Measurements from ENCODE around the gene RXRA.

- TF ChIP-seq USF2 (IDR thresholded peaks at IDR 0.05; ENCODE audit: borderline replicate concordance, low read depth, low read length) (no peak), POLR2AphosphoS5 (IDR thresholded peaks at IDR 0.05; ENCODE audit: low read depth, low read length) (no peak), CTCF (IDR thresholded peaks at IDR 0.05) (no peak), RAD21 (IDR thresholded peaks at IDR 0.05; ENCODE audit: low read length) (no peak), JUND (IDR thresholded peaks at IDR 0.05) (no peak), FOXM1 (IDR thresholded peaks at IDR 0.05; ENCODE audit: low read depth) (no peak), ZBTB33 (IDR thresholded peaks at IDR 0.05; ENCODE audit: borderline replicate concordance, low read depth) (no peak), GABPA (IDR thresholded peaks at IDR 0.05; ENCODE audit: low read depth) (no peak), EZH2phosphoT487 (IDR thresholded peaks at IDR 0.05; ENCODE audit: borderline replicate concordance, low read depth) (no peak), REST (IDR thresholded peaks at IDR 0.05; ENCODE audit: low read depth, low read length) (no peak)
Observed at GRCh38 chr9:134337469-134337868, 11.2 kb downstream of the RXRA start.
